Measurements from ENCODE around the gene ABCB11. TPM values are rescaled to one million over a fixed set of nuclear protein-coding genes. Genes with fewer than 3 reads are reported as not detected.

The ABCB11 gene
- 0.44 and 0.58 TPM in 2 replicates for total RNA-seq
- polyA plus RNA-seq: 0.16 and 0.22 TPM in 2 replicates
- polyA plus RNA-seq (2011; cell fraction: cytosol; rRNA removed): 0.19 and 0.21 TPM in 2 replicates
- polyA plus RNA-seq (2011; cell fraction: nucleus; rRNA removed): 0.42 and 0.83 TPM in 2 replicates
- polyA plus RNA-seq (2012): 0.15 and 0.20 TPM in 2 replicates
- 1.1 and 1.3 TPM in 2 replicates for polyA minus RNA-seq
- polyA minus RNA-seq (2011; cell fraction: cytosol; rRNA and poly(A)+ RNA removed): not detected
- 2.1 and 2.4 TPM in 2 replicates for polyA minus RNA-seq (2011; cell fraction: nucleus; rRNA and poly(A)+ RNA removed)
- Bru-seq, nascent RNA: percentile 35 among the genes with signal in this experiment
- percentile 22 among the genes with signal in this experiment for BruChase-seq, experiment 1, labeled RNA remaining after a 6-hour chase
- percentile 29 among the genes with signal in this experiment for BruChase-seq, experiment 2, labeled RNA remaining after a 2-hour chase
- long read RNA-seq, partial matches to known transcripts: 0 of 2 reads
- long read RNA-seq, other reads (novel, unspliced or antisense): 2 of 2 reads

DNA sequence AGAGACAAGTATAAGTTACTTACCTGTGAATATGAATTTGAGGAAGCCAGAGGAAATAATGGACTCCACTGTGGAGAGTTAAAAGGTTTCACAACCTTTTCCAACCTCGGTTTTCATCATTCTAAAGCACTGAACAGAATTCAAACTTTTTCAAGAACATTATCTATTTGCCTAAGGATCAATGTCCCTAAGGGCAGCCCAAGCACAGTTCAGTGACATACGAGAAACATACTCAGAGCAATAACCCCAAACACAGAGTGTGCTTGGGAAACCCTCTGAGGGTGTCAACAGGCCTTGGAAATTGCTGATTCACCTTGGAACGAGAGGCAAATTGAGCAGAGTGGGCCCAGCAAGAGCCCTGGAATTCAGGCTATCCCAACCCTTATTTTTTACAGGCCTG lies at the start of gene ABCB11:
TSS of gene ABCB11 (minus strand) at position 123 of the 400 bp plus-strand sequence. CDS start 13,199 bp downstream, outside the sequence.
- Histone ChIP-seq H3K27me3 (ENCODE audit: control insufficient read depth in 2 of 2, insufficient read depth in 2 of 2, low read length in 2 of 2) (no peaks in the 10 kb centered on the region), H4K20me1 (replicated peaks; ENCODE audit: control insufficient read depth, extremely low read depth, insufficient read depth, low read length) (no peaks in the 10 kb centered on the region), H3K4me1 (ENCODE audit: control insufficient read depth, extremely low read depth, insufficient read depth, low read length) (no peaks in the 10 kb centered on the region), H3K36me3 (ENCODE audit: control insufficient read depth in 2 of 2, extremely low read depth in 1 of 2, insufficient read depth in 2 of 2, low read length in 2 of 2) (no peaks in the 10 kb centered on the region), H3K9me1 (replicated peaks; ENCODE audit: control insufficient read depth, extremely low read depth, insufficient read depth, low read length) (no peaks in the 10 kb centered on the region), H3K9ac (replicated peaks; ENCODE audit: extremely low read depth, insufficient read depth, low read length) (no peak within 1 kb of the TSS), H3K4me2 (ENCODE audit: insufficient read depth, low read length) (no peak within 1 kb of the TSS), H3K27ac (ENCODE audit: insufficient read depth, low read depth, low read length) (no peak within 1 kb of the TSS), H3K79me2 (ENCODE audit: control insufficient read depth, insufficient read depth, low read length) (no peaks in the 10 kb centered on the region), H3K4me3 (replicated peaks in 1 of 3; ENCODE audit: insufficient read depth in 1 of 3, low read depth in 1 of 3, low read length in 3 of 3) (no peak within 1 kb of the TSS), H2AFZ (ENCODE audit: low read depth, low read length) (no peak within 1 kb of the TSS), H3K9me3 (replicated peaks; ENCODE audit: control insufficient read depth, insufficient read depth, low read length) (no peaks in the 10 kb centered on the region)
- no peak for FAIRE-seq
- TF ChIP-seq GATA2 (IDR thresholded peaks at IDR 0.05; ENCODE audit: insufficient read depth, insufficient read length, low read depth, low read length) (no peak), CTCF (IDR thresholded peaks at IDR 0.05; ENCODE audit: extremely low read depth in 1 of 2, insufficient read depth in 1 of 2, low read depth in 1 of 2, low read length in 2 of 2) (no peak), JUN (IDR thresholded peaks at IDR 0.05; ENCODE audit: borderline replicate concordance, insufficient read depth, insufficient read length, low read depth) (no peak), EZH2 (IDR thresholded peaks at IDR 0.05; ENCODE audit: borderline replicate concordance, low read depth, low read length, severe bottlenecking) (no peak), POLR2A (IDR thresholded peaks at IDR 0.05; ENCODE audit: low read depth, low read length) (no peak), MYC (IDR thresholded peaks at IDR 0.05; ENCODE audit: low read depth, low read length) (no peak), POLR2AphosphoS5 (IDR thresholded peaks at IDR 0.05; ENCODE audit: insufficient read depth, low read depth, low read length) (no peak), FOS (IDR thresholded peaks at IDR 0.05; ENCODE audit: borderline replicate concordance, insufficient read depth, low read length) (no peak)
- TF ChIP-seq, protein P1, sequence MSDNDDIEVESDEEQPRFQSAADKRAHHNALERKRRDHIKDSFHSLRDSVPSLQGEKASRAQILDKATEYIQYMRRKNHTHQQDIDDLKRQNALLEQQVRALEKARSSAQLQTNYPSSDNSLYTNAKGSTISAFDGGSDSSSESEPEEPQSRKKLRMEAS (IDR thresholded peaks at IDR 0.05; ENCODE audit: insufficient read depth, insufficient read length): no peak
- CTCF ChIA-PET: no interaction called here
- intact Hi-C loops (cut with micrococcal nuclease): no loop called here
- POLR2A ChIA-PET: no interaction called here
- no TSS peak for BruUV-seq (replicated peaks)
- dilution Hi-C loops (cut with MboI; ENCODE audit: extremely low pct_ligation_motif_present, low sequenced_read_pairs): no loop called here
- no peak for DNase-seq (ENCODE audit: low read depth, low spot score)

Measured in endothelial cell of umbilical vein (primary cell).